GM18951 (cell line): ENCODE results near the gene CCNC.

Experiments used
- POLR2A ChIP-seq: IDR thresholded peaks from 4 replicates; pipeline ENCODE4 v1.6.1; 2011; ENCODE audit warnings: mild to moderate bottlenecking; ENCODE audit not compliant: insufficient read length, insufficient read depth; ENCODE audit errors: extremely low read depth
- in situ Hi-C: fragments of 300-500 bp; cut with MboI; formaldehyde crosslinking; loops from one replicate; pipeline ENCODE4 v1.12.0; 2022; ENCODE audit warnings: low sequenced_read_pairs, mixed read lengths, inconsistent platforms; ENCODE audit not compliant: unreplicated experiment

The CCNC gene

GRCh38 chr6:99498421-99498820 lies 70.0 kb downstream of the CCNC start:
- in situ Hi-C loops = no loop called here
- no peak for TF ChIP-seq POLR2A

DNA sequence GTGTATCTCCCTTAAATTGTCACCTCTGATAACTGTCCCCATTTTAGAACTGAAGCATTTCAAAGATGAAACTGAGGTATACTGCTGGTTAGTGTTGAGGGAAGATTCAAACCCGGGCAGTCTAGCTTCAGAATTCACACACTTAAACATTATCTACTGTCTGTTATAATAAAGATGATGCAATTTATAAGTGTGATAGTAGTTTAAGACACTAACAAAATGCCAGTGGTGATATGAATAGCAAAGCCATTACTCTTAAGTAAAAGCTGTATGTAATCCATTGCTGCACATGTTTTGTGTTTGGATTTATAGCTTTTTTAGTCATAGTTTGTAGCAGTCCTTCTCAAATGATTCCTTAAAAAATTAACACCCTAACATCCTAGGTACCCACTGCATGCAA lies 73.0 kb downstream of the CCNC start:
- no peak for TF ChIP-seq POLR2A
- in situ Hi-C loops = no loop called here
